Measurements from ENCODE around the gene MELTF.

DNA sequence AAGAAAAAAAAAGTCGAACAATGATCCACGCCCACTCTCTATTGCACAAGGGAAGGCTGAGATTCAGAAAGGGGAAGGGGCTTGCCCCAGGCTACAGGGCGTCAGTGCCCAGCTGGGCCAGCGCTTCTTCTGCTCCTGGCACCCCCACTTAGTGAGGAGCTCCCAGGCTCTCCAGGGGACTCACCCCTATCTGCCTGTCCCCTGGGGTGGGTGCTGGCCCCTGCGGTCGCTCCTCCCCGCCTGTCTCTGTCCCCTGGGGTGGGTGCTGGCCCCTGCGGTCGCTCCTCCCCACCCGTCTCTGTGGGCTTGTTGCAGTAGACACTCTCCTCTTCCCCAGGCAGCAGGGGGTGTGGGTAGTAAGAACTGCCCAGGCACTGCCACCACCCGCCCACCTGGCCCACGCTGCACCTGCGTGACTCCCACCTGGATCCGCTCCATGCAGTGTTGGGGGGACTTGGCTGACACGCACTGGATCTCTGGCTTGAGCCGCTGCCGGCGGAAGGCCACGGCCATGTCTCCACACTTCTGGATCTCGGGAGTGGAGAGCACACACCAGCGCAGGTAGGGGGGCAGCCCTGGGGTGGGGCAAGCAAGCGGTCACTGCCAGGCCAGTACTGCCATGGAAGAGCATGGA, 14.6 kb downstream of the MELTF start:
- TF ChIP-seq, protein P1, sequence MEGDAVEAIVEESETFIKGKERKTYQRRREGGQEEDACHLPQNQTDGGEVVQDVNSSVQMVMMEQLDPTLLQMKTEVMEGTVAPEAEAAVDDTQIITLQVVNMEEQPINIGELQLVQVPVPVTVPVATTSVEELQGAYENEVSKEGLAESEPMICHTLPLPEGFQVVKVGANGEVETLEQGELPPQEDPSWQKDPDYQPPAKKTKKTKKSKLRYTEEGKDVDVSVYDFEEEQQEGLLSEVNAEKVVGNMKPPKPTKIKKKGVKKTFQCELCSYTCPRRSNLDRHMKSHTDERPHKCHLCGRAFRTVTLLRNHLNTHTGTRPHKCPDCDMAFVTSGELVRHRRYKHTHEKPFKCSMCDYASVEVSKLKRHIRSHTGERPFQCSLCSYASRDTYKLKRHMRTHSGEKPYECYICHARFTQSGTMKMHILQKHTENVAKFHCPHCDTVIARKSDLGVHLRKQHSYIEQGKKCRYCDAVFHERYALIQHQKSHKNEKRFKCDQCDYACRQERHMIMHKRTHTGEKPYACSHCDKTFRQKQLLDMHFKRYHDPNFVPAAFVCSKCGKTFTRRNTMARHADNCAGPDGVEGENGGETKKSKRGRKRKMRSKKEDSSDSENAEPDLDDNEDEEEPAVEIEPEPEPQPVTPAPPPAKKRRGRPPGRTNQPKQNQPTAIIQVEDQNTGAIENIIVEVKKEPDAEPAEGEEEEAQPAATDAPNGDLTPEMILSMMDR (conservative IDR thresholded peaks at IDR 0.05; ENCODE audit: low read length): no peak
- no peak for TF ChIP-seq EZH2phosphoT487 (IDR thresholded peaks at IDR 0.05; ENCODE audit: borderline replicate concordance, low read depth, low read length)

Measured in OCI-LY7 (cell line).